Fibroblast of skin of right biceps (primary cell): ENCODE measurements around the gene SDE2.
"Not testable (repeated sequence)": the region's sequence is repeated elsewhere in the genome, so short reads cannot be mapped to it uniquely, and the experiment has no call there.

Source experiments
- DNase-seq: peaks from one replicate; pipeline ENCODE4 v3.0.0-alpha.2; 2013

SDE2 gene

DNA sequence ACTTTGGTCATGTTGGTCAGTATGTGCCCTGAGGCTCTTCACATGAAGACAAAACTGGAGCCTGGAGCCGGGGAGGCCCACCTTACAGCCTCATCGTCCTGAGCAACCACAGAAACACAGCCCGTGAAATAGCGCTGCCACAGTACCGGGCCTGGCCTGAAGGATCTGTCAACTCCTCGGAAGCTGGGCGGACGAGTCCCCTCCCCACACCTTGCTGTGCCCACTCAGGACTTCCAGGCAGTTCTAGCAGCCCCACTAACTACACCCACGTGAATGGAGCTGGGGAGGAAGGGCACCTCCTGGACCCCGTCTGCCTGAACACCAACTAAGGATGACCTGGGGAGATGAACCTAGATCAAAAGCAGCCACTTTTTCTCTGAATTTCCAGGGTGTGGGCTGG is 24.7 kb downstream of the SDE2 start:
- DNase-seq = no peak

DNA sequence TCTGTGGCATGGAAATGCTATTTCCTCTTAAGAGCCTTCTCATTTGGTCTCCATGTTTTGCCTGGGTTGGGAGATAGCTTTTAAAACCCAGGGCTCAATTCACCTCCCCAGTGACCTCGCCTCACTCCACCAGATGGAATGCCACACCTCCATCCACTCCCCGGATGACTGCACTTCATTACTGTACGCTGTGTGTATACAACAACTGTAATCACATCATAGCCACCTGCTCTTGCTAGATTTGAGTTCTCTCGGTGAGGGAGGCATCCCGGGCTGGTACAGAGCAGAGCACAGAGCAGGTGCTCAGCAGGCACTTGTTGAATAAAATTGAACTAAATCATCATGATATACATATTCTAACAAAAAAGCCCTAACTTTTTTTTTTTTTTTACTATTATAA is 26.0 kb downstream of the SDE2 start:
- DNase-seq = no peak

DNA sequence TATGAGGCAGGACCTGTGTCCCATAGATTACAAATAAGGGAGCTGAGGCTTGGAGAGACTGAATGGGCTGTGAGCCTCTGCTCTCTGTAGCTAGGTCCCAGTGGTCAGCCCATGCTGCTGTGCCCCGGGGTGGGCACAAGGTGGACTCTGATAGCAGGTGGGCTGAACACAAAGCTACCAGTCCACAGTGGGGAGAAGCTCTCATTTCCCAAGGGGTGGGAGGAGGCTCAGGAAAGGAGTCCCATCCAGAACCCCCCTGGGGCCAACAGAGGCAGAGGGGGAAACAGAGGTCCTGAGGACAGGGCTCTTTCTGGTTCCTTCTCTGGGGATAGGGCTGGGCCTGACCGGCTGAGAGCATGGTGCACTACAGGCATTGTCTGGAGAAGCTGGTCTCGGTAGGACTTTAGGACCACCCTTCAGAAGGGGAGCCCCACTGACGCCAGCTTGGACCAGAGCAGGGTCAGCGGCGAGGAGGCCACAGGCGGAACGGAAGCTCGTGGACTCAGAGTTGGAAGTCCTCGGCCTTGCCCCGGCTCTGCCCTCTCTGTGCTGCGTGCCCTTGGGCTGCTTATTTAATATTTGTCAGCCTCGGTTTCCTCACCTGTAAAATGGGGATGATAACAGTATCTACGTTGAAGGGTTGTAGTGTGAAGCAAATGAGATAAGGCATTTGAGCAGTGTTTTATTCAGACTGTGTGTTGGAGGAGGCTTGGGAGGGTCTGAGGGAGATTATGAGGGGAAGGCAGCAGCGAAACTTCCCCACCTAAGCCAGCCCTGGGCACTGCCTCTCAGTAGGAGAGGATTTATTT is 26.6 kb downstream of the SDE2 start:
- DNase-seq = no peak

GRCh38 chr1:225970592-225971157 is 28.5 kb downstream of the SDE2 start:
- DNase-seq = not testable (repeated sequence)

DNA sequence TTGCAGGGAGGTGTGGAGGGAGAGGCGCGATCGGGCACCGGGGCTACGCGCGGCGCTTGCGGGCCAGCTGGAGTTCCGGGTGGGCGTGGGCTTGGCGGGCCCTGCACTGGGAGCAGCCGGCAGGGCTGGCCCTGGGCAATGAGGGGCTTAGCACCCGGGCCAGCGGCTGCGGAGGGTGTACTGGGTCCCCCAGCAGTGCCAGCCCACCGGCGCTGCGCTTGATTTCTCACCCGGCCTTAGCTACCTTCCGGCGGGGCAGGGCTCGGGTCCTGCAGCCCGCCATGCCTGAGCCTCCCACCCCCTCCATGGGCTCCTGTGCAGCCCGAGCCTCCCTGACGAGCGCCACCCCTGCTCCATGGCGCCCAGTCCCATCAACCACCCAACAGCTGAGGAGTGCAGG is 29.4 kb downstream of the SDE2 start:
- not testable (repeated sequence) for DNase-seq

GRCh38 chr1:225965231-225965630 is 33.9 kb downstream of the SDE2 start:
- DNase-seq = no peak

DNA sequence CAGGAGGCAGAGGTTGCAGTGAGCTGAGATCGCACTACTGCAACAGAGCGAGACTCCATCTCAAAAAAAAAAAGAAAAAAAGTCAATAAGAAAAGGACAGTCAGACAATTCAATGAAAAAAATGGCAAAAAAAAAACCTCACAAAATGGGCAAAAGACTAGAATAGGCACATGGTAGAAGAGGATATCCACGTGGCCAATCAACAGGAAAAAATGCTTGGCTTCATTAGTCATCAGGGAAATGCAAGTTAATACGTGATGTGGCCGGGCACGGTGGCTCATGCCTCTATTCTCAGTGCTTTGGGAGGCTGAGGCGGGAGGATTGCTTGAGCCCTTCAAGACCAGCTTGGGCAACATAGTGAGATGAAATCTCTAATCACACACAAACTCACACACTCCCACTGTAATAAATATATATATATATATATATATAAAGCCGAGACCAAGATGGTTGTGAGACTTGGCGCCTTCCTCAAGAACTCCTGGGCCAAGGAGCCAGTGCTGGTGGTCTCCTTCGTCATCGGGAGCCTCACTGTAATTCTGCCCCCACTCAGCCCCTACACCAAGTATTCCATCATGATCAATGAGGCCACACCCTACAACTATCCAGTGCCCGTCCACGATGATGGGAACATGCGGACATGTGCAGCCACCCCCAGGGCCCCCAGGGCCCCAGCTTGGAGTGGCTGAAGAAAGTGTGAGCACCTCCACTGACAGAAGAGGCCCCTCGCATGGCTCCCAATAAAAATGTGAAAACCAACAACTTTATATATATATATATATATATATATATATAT is 35.2 kb downstream of the SDE2 start:
- DNase-seq = no peak

GRCh38 chr1:225962440-225962975 is 36.6 kb downstream of the SDE2 start:
- no peak for DNase-seq

- DNase-seq = no peak
Observed at GRCh38 chr1:225961659-225962439, 37.3 kb downstream of the SDE2 start.

DNA sequence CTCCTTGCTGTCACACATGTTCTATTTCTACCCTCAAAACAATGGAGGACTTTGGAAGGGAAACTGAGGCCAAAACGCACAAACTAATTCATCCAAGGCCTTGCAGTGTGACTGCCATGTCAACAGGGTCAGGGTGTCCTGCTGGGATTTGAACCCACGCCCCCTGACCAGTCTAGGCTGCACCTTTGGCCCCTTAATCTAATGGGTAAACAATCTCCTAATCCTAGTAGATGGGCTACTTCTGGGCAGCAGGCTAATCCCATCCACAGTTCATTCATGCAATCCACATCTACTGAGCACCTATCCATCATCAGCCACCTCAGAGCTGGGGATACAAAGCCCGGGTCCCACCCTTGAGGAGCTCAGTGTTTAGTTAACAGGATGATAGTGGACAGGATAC is 41.1 kb downstream of the SDE2 start:
- DNase-seq = no peak

DNA sequence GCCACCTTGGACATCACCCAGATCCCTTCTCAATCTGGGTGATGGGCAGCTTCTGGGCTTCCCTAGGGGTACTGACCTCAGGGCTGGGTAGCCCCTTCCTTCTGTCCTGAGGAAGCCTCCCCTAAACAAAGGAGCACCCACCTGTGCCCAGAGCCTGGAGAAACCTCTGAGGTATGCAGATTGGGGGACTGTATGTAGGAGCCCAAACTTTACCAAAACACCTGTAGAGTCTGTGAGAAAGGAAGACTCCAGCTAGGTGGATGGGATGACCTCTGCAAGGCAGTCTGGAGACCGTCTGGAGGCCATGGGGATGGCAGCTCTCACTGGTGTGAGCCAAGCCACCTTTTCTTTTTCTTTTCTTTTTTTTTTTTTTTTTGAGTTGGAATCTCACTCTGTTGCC is 44.4 kb downstream of the SDE2 start:
- no peak for DNase-seq

- no peak for DNase-seq
Observed at GRCh38 chr1:225953315-225953714, 45.8 kb downstream of the SDE2 start.

- no peak for DNase-seq
Observed at GRCh38 chr1:225950905-225951497, 48.1 kb downstream of the SDE2 start.

DNA sequence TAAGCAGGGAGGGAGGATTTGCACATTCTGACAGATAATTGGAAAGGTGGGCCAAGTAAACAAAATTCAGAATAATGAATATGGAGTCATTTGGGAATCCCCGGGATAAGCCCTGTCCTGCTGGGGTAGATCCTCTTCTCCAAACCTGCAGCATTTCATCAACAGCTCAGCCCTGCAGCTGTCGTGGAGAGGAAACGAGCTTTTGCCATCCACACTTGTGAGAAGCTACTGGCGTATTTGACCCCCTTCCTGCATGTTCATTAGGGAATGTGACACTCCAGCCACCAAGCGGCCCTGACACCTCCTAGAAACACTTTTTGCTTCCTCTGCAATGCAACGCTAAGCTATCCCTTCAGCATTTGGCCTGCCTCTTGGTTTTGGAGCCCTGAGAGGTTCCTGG is 50.1 kb downstream of the SDE2 start:
- DNase-seq = no peak

DNA sequence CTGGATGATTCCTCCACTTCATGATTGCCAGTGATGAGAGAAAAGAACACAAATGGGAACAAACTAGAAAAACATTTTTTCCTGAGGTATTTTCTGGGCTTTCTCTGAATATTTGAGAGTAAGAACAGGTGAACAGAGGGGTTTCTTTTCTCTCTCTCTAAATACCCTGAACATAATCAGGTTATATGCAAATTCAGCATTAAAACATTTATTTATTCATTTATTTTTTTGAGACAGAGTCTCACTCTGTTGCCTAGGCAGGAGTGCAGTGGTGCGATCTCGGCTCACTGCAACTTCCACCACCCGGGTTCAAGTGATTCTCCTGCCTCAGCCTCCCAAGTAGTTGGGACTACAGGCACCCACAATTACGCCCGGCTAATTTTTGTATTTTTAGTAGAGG is 52.3 kb downstream of the SDE2 start:
- DNase-seq = no peak

- DNase-seq = no peak
Observed at GRCh38 chr1:225946082-225946620, 53.0 kb downstream of the SDE2 start.

DNA sequence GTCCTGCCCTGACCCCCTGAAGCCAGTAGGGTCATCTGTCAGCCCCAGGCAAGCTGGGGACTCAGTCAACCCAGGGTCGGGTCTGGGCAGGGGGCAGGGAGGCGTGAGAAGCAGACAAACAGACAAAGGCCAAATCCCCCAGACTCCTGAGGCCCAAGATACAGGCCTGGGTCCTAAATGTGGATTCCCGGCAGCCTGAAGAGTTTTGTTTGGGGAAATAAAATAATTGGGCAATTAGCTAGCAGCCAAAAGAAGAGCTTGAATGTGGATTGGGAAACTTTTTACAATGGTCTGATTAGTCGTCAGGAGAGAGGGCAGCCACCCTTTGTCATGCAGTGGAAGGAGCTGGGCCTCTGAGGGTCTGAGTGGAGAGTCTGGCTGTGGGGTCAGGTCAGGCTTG is 53.6 kb downstream of the SDE2 start:
- DNase-seq = no peak

DNA sequence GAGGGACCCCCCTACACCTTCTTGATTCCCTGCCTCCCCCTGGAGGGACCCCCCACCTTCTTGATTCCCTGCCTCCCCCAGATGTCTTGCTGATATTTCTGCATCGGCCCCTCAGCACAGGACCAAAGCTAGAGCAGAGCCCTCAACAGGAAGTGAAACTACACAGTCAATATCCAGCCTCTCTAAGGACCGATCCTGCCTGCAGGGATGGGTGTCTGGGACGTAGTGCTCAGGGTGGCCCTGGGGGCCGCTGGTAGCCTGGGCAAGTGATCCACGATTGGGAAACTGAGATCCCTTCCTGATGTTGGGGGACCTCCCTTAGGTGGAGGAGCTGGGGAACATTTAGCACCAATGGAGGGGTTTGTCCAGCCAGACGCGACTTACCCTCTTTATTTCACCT is 54.2 kb downstream of the SDE2 start:
- DNase-seq = no peak

- DNase-seq = no peak
Observed at GRCh38 chr1:225944387-225944786, 54.8 kb downstream of the SDE2 start.

DNA sequence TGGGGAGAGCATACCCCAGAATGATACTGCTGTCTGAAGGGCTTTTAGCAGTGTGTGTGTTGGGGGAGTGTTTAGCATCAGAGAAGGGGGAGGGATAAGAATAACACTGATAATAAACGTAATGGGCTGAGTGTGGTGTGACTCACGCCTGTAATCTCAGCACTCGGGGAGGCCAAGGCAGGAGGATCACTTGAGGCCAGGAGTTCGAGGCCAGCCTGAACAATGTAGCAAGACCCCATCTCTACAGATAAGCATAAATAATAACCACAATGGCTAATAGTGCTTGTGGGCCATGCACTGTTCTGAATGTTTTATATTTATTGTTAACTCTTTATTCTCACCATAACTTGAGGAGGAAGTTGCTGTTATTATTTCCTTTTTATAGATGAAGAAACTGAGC is 55.6 kb downstream of the SDE2 start:
- DNase-seq = no peak

DNA sequence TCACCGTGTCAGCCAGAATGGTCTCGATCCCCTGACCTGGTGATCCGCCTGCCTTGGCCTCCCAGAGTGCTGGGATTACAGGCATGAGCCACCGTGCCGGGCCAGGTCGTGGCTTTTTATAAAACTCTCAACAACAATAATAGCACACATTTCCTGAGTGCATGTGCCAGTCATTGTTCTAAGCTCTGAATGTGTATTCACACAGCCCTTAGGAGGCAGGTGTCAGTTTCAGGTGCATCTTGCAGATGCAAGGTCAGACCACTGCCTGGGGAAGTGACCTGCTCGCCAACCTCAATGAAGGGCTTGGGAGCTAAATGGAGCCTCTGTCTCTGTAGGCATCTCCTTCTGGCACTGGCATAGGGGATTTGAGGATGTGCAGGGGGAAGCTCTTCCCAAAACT is 56.6 kb downstream of the SDE2 start:
- DNase-seq = no peak

- no peak for DNase-seq
Observed at GRCh38 chr1:225941942-225942222, 57.3 kb downstream of the SDE2 start.
